ENCODE measurements around the gene CFAP52.

The CFAP52 gene

GRCh38 chr17:9676084-9676483 is 99.6 kb downstream of the CFAP52 start:
- Histone ChIP-seq H3K27me3 (ENCODE audit: low read length) (no peaks in the 10 kb centered on the region), H3K9ac (ENCODE audit: low read length) (no peak overlapping the region), H3K4me2 (ENCODE audit: low read depth, low read length, poor library complexity, severe bottlenecking) (no peak overlapping the region), H3K36me3 (ENCODE audit: low read length) (no peaks in the 10 kb centered on the region), H3K4me3 (ENCODE audit: insufficient read depth, low read length, poor library complexity, severe bottlenecking) (no peak overlapping the region), H3K79me2 (ENCODE audit: insufficient read depth, low read length) (no peaks in the 10 kb centered on the region), H2AFZ (ENCODE audit: low read depth, low read length, severe bottlenecking) (no peak overlapping the region), H3K27ac (ENCODE audit: low read depth, low read length) (no peak overlapping the region), H3K9me2 (replicated peaks; ENCODE audit: insufficient read depth, low read length) (no peaks in the 10 kb centered on the region), H4K20me1 (ENCODE audit: low read depth, low read length) (no peaks in the 10 kb centered on the region), H3K9me3 (ENCODE audit: insufficient read depth, low read length) (peaks cover 7% of the 10 kb centered on the region; the same call in 1 of the 2 replicates), H3F3A (ENCODE audit: insufficient read depth) (no peaks in the 10 kb centered on the region)
- TF ChIP-seq, protein P1, sequence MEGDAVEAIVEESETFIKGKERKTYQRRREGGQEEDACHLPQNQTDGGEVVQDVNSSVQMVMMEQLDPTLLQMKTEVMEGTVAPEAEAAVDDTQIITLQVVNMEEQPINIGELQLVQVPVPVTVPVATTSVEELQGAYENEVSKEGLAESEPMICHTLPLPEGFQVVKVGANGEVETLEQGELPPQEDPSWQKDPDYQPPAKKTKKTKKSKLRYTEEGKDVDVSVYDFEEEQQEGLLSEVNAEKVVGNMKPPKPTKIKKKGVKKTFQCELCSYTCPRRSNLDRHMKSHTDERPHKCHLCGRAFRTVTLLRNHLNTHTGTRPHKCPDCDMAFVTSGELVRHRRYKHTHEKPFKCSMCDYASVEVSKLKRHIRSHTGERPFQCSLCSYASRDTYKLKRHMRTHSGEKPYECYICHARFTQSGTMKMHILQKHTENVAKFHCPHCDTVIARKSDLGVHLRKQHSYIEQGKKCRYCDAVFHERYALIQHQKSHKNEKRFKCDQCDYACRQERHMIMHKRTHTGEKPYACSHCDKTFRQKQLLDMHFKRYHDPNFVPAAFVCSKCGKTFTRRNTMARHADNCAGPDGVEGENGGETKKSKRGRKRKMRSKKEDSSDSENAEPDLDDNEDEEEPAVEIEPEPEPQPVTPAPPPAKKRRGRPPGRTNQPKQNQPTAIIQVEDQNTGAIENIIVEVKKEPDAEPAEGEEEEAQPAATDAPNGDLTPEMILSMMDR (IDR thresholded peaks at IDR 0.05; ENCODE audit: insufficient read depth, low read length, poor library complexity, severe bottlenecking) = no peak
- TF ChIP-seq EZH2phosphoT487 (conservative IDR thresholded peaks at IDR 0.05; ENCODE audit: low read length) = no peak

DNA sequence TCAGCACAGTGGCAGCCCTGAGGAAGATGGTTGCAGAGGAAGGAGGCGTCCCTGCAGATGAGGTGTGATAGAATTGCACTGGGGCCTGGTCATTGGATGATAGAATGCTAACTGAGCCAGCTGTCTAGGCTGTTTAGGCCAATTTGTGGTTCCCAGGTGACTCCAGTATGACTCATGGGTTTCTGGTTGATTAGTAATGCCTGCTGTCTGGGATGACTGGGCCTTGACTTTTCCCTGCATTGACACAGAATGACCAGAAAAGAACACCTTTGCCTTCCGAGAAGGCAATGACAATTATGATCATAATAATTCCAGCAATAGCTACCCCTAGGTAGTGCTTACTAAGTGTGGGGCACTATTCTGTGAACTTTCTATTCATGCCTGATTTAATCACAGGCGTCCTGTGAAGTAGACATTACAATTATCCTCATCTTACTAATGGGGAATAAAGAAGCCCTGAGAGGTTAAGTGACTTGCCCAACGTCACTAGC is 100.4 kb downstream of the CFAP52 start:
- H3K36me3 ChIP-seq (ENCODE audit: low read length) = no peaks in the 10 kb centered on the region
- H3F3A ChIP-seq (ENCODE audit: insufficient read depth) = no peaks in the 10 kb centered on the region
- no peak overlapping the region for H3K4me3 ChIP-seq (ENCODE audit: insufficient read depth, low read length, poor library complexity, severe bottlenecking)
- H3K27me3 ChIP-seq (ENCODE audit: low read length) = no peaks in the 10 kb centered on the region
- H3K9ac ChIP-seq (ENCODE audit: low read length) = no peak overlapping the region
- TF ChIP-seq, protein P1 (IDR thresholded peaks at IDR 0.05; ENCODE audit: insufficient read depth, low read length, poor library complexity, severe bottlenecking) = no peak
- TF ChIP-seq EZH2phosphoT487 (conservative IDR thresholded peaks at IDR 0.05; ENCODE audit: low read length) = no peak
- no peaks in the 10 kb centered on the region for H3K79me2 ChIP-seq (ENCODE audit: insufficient read depth, low read length)
- H2AFZ ChIP-seq (ENCODE audit: low read depth, low read length, severe bottlenecking) = no peak overlapping the region
- no peaks in the 10 kb centered on the region for H4K20me1 ChIP-seq (ENCODE audit: low read depth, low read length)
- H3K27ac ChIP-seq (ENCODE audit: low read depth, low read length) = no peak overlapping the region
- peaks cover 7% of the 10 kb centered on the region; the same call in 1 of the 2 replicates for H3K9me3 ChIP-seq (ENCODE audit: insufficient read depth, low read length)
- H3K9me2 ChIP-seq (replicated peaks; ENCODE audit: insufficient read depth, low read length) = no peaks in the 10 kb centered on the region
- H3K4me2 ChIP-seq (ENCODE audit: low read depth, low read length, poor library complexity, severe bottlenecking) = no peak overlapping the region

GRCh38 chr17:9677411-9677810 is 101.0 kb downstream of the CFAP52 start:
- H3K9me3 ChIP-seq (ENCODE audit: insufficient read depth, low read length) = peaks cover 7% of the 10 kb centered on the region; the same call in 1 of the 2 replicates
- TF ChIP-seq EZH2phosphoT487 (conservative IDR thresholded peaks at IDR 0.05; ENCODE audit: low read length) = no peak
- TF ChIP-seq, protein P1 (IDR thresholded peaks at IDR 0.05; ENCODE audit: insufficient read depth, low read length, poor library complexity, severe bottlenecking) = no peak
- no peak overlapping the region for H3K4me2 ChIP-seq (ENCODE audit: low read depth, low read length, poor library complexity, severe bottlenecking)
- no peak overlapping the region for H2AFZ ChIP-seq (ENCODE audit: low read depth, low read length, severe bottlenecking)
- no peaks in the 10 kb centered on the region for H4K20me1 ChIP-seq (ENCODE audit: low read depth, low read length)
- H3F3A ChIP-seq (ENCODE audit: insufficient read depth) = no peaks in the 10 kb centered on the region
- H3K27ac ChIP-seq (ENCODE audit: low read depth, low read length) = no peak overlapping the region
- H3K27me3 ChIP-seq (ENCODE audit: low read length) = no peaks in the 10 kb centered on the region
- H3K9me2 ChIP-seq (replicated peaks; ENCODE audit: insufficient read depth, low read length) = no peaks in the 10 kb centered on the region
- no peak overlapping the region for H3K9ac ChIP-seq (ENCODE audit: low read length)
- no peak overlapping the region for H3K4me3 ChIP-seq (ENCODE audit: insufficient read depth, low read length, poor library complexity, severe bottlenecking)
- no peaks in the 10 kb centered on the region for H3K36me3 ChIP-seq (ENCODE audit: low read length)
- no peaks in the 10 kb centered on the region for H3K79me2 ChIP-seq (ENCODE audit: insufficient read depth, low read length)
